H9 (cell line): ENCODE measurements around the gene NEURL1B. TPM values are rescaled to one million over a fixed set of nuclear protein-coding genes. Genes with fewer than 3 reads are reported as not detected.

Experiments used
- DNase-seq: peaks from one replicate; pipeline ENCODE4 v3.0.0-alpha.2; 2017
- H2AFZ ChIP-seq: one replicate; pipeline ENCODE4 v1.6.1; 2013; ENCODE audit warnings: mild to moderate bottlenecking, low read length, control low read depth, moderate library complexity
- H2AK5ac ChIP-seq: 2 replicates; pipeline ENCODE4 v1.6.1; 2013; ENCODE audit warnings: low read length, control low read depth, mixed read lengths; ENCODE audit not compliant: insufficient read length
- H2BK120ac ChIP-seq: one replicate; pipeline ENCODE4 v1.6.1; 2013; ENCODE audit warnings: low read depth, mild to moderate bottlenecking, low read length, control low read depth, inconsistent platforms; ENCODE audit not compliant: poor library complexity, severe bottlenecking
- H2BK12ac ChIP-seq: 2 replicates; pipeline ENCODE4 v1.6.1; 2013; ENCODE audit warnings: low read length, control low read depth, mixed read lengths, low read depth; ENCODE audit not compliant: insufficient read length
- H2BK15ac ChIP-seq: 2 replicates; pipeline ENCODE4 v1.6.1; 2013; ENCODE audit warnings: low read depth, low read length, control low read depth
- H2BK20ac ChIP-seq: one replicate; pipeline ENCODE4 v1.6.1; 2013; ENCODE audit warnings: low read depth, mild to moderate bottlenecking, low read length, control low read depth, inconsistent platforms; ENCODE audit not compliant: poor library complexity, severe bottlenecking
- H2BK5ac ChIP-seq: 2 replicates; pipeline ENCODE4 v1.6.1; 2013; ENCODE audit warnings: low read length, control low read depth, mixed read lengths; ENCODE audit not compliant: insufficient read length
- H3K14ac ChIP-seq: 2 replicates; pipeline ENCODE4 v1.6.1; 2013; ENCODE audit warnings: low read length, control low read depth; ENCODE audit not compliant: insufficient read depth
- H3K18ac ChIP-seq: 2 replicates; pipeline ENCODE4 v1.6.1; 2013; ENCODE audit warnings: low read depth, mild to moderate bottlenecking, mixed read lengths, low read length, control low read depth; ENCODE audit not compliant: insufficient read length
- H3K23ac ChIP-seq: 2 replicates; pipeline ENCODE4 v1.6.1; 2013; ENCODE audit warnings: low read length, control low read depth, mixed read lengths, low read depth; ENCODE audit not compliant: insufficient read length
- H3K23me2 ChIP-seq: 2 replicates; pipeline ENCODE4 v1.6.1; 2013; ENCODE audit warnings: low read depth, mild to moderate bottlenecking, mixed read lengths, low read length, control low read depth; ENCODE audit not compliant: insufficient read length, poor library complexity, severe bottlenecking
- H3K27ac ChIP-seq: 2 replicates; pipeline ENCODE4 v1.5.1; 2013; ENCODE audit warnings: low read length, control low read depth, mixed read lengths, low read depth; ENCODE audit not compliant: insufficient read length
- H3K27me3 ChIP-seq: 2 replicates; pipeline ENCODE4 v1.6.1; 2013; ENCODE audit warnings: low read length, control low read depth, inconsistent platforms; ENCODE audit not compliant: insufficient read depth
- H3K4ac ChIP-seq: 2 replicates; pipeline ENCODE4 v1.6.1; 2013; ENCODE audit warnings: low read depth, mild to moderate bottlenecking, control low read depth, inconsistent platforms, low read length, moderate library complexity
- H3K4me1 ChIP-seq: 2 replicates; pipeline ENCODE4 v1.6.1; 2013; ENCODE audit warnings: low read length, control low read depth, inconsistent platforms; ENCODE audit not compliant: insufficient read depth
- H3K4me2 ChIP-seq: 2 replicates; pipeline ENCODE4 v1.6.1; 2013; ENCODE audit warnings: low read length, control low read depth, mixed read lengths; ENCODE audit not compliant: insufficient read length, insufficient read depth
- H3K56ac ChIP-seq: 2 replicates; pipeline ENCODE4 v1.6.1; 2013; ENCODE audit warnings: low read depth, mild to moderate bottlenecking, mixed read lengths, low read length, control low read depth; ENCODE audit not compliant: insufficient read length
- H3K79me1 ChIP-seq: 2 replicates; pipeline ENCODE4 v1.6.1; 2013; ENCODE audit warnings: low read depth, mild to moderate bottlenecking, moderate library complexity, low read length, control low read depth, inconsistent platforms; ENCODE audit not compliant: insufficient read depth, poor library complexity, severe bottlenecking
- H3K79me2 ChIP-seq: 2 replicates; pipeline ENCODE4 v1.6.1; 2013; ENCODE audit warnings: low read length, control low read depth, inconsistent platforms; ENCODE audit not compliant: insufficient read depth
- H3K9ac ChIP-seq: 2 replicates; pipeline ENCODE4 v1.6.1; 2013; ENCODE audit warnings: low read length, control low read depth, mixed read lengths; ENCODE audit not compliant: insufficient read length; ENCODE audit errors: extremely low read depth
- H3K9me3 ChIP-seq: one replicate; pipeline ENCODE4 v1.6.1; 2013; ENCODE audit warnings: low read depth, low read length, inconsistent platforms; ENCODE audit not compliant: control insufficient read depth
- H3T11ph ChIP-seq: one replicate; pipeline ENCODE4 v1.6.1; 2013; ENCODE audit warnings: mild to moderate bottlenecking, low read length, control low read depth, inconsistent platforms
- H4K20me1 ChIP-seq: one replicate; pipeline ENCODE4 v1.6.1; 2013; ENCODE audit not compliant: control insufficient read depth, insufficient read length, insufficient read depth
- H4K5ac ChIP-seq: 2 replicates; pipeline ENCODE4 v1.6.1; 2013; ENCODE audit warnings: low read depth, mild to moderate bottlenecking, mixed read lengths, low read length, control low read depth; ENCODE audit not compliant: insufficient read length
- H4K8ac ChIP-seq: replicated peaks from 2 replicates; pipeline ENCODE4 v1.6.1; 2013; ENCODE audit warnings: low read length, control low read depth, mixed read lengths, low read depth; ENCODE audit not compliant: insufficient read length
- H4K91ac ChIP-seq: 2 replicates; pipeline ENCODE4 v1.6.1; 2013; ENCODE audit warnings: low read depth, mild to moderate bottlenecking, moderate library complexity, mixed read lengths, low read length, control low read depth; ENCODE audit not compliant: insufficient read length
- H3K27ac Mint-ChIP-seq, 3 experiments: 2 replicates in 2 of 3; 3 replicates in 1 of 3; pipeline ENCODE4 v1.8.0; 2020 to 2021; ENCODE audit warnings: mixed read lengths in 3 of 3, mild to moderate bottlenecking in 1 of 3, moderate library complexity in 1 of 3
- H3K27me3 Mint-ChIP-seq: 2 replicates; pipeline ENCODE4 v1.8.0; 2021; ENCODE audit warnings: low read depth, mild to moderate bottlenecking, moderate library complexity, mixed read lengths
- H3K36me3 Mint-ChIP-seq, 3 experiments: 2 replicates in 2 of 3; 3 replicates in 1 of 3; pipeline ENCODE4 v1.8.0; 2020 to 2021; ENCODE audit warnings: low read depth in 3 of 3, mixed read lengths in 3 of 3; ENCODE audit not compliant: insufficient read depth in 1 of 3
- H3K4me1 Mint-ChIP-seq, 2 experiments: 2 replicates each; pipeline ENCODE4 v1.8.0; 2020; ENCODE audit warnings: mixed read lengths in 2 of 2
- H3K4me3 Mint-ChIP-seq, 2 experiments: 2 replicates in 1 of 2; 3 replicates in 1 of 2; pipeline ENCODE4 v1.8.0; 2020 to 2021; ENCODE audit warnings: mild to moderate bottlenecking in 2 of 2, mixed read lengths in 2 of 2, moderate library complexity in 1 of 2
- H3K9me3 Mint-ChIP-seq, 2 experiments: 2 replicates in 1 of 2; 3 replicates in 1 of 2; pipeline ENCODE4 v1.8.0; 2020; ENCODE audit warnings: mild to moderate bottlenecking in 2 of 2, mixed read lengths in 2 of 2, moderate library complexity in 1 of 2
- WGBS: extraction: QIAGEN DNeasy Blood & Tissue Kit; methylation state at CpG from one replicate; pipeline ENCODE4 v1.1.7; 2013; ENCODE audit warnings: missing lambda C conversion rate, low lambda C conversion rate, mixed read lengths; ENCODE audit not compliant: insufficient read length; ENCODE audit errors: extremely low coverage; 5-methylcytosine and 5-hydroxymethylcytosine counted together
- total RNA-seq: library from RNA; stranded (reverse); gene quantifications from 2 replicates; pipeline ENCODE4 v1.2.1, GENCODE V29; 2021
- TF ChIP-seq, protein P1 (sequence below): fragments of 200-600 bp; sonication (generic); conservative IDR thresholded peaks from 3 replicates; pipeline ENCODE4 v1.8.0; 2021; ENCODE audit warnings: antibody characterized with exemption, mild to moderate bottlenecking

The NEURL1B gene
- total RNA-seq, 1 experiment from 2014 or later, result 3.6 TPM

DNA sequence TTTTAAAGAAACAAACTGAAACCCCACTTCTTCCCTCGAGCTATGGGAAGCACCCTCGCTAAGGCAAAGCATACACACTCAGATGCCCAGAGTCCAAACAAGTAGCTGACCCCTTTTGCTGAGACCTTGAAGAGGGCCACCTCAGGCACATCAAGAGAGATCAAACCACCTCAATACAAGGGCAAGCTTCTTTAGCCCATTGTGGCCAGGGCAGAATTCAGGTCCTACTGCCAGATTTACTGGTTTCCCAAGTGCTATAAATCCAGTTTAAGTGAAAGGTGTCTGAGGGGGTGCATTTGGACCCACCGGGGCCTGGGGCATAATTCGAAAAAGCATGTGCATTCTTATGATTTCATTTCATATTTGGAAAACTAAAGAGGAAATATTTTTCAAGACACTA lies 40.4 kb downstream of the NEURL1B start:
- Histone ChIP-seq H3K56ac (no peak overlapping the region), H2BK20ac (no peak overlapping the region), H3K14ac (no peak overlapping the region), H3K9me3 (no peaks in the 10 kb centered on the region), H3K23me2 (no peaks in the 10 kb centered on the region), H2AFZ (no peak overlapping the region), H2AK5ac (no peak overlapping the region), H2BK12ac (no peak overlapping the region), H3K79me2 (no peaks in the 10 kb centered on the region), H2BK120ac (no peak overlapping the region), H4K20me1 (no peaks in the 10 kb centered on the region), H3K79me1 (no peaks in the 10 kb centered on the region), H3K27me3 (no peaks in the 10 kb centered on the region; the same call in 1 of the 2 replicates), H3K4me1 (no peaks in the 10 kb centered on the region), H3K4ac (no peak overlapping the region), H2BK5ac (no peak overlapping the region), H4K91ac (no peak overlapping the region), H2BK15ac (no peak overlapping the region), H3K27ac (no peak overlapping the region), H4K8ac (no peak overlapping the region), H3K18ac (no peak overlapping the region), H3T11ph (no peak overlapping the region), H4K5ac (no peak overlapping the region), H3K23ac (no peak overlapping the region), H3K4me2 (no peak overlapping the region), H3K9ac (no peak overlapping the region)
- TF ChIP-seq, protein P1, sequence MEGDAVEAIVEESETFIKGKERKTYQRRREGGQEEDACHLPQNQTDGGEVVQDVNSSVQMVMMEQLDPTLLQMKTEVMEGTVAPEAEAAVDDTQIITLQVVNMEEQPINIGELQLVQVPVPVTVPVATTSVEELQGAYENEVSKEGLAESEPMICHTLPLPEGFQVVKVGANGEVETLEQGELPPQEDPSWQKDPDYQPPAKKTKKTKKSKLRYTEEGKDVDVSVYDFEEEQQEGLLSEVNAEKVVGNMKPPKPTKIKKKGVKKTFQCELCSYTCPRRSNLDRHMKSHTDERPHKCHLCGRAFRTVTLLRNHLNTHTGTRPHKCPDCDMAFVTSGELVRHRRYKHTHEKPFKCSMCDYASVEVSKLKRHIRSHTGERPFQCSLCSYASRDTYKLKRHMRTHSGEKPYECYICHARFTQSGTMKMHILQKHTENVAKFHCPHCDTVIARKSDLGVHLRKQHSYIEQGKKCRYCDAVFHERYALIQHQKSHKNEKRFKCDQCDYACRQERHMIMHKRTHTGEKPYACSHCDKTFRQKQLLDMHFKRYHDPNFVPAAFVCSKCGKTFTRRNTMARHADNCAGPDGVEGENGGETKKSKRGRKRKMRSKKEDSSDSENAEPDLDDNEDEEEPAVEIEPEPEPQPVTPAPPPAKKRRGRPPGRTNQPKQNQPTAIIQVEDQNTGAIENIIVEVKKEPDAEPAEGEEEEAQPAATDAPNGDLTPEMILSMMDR, result no peak
- no CpG with 5 or more reads among the region's 4 CpGs for whole genome bisulfite sequencing
- no peaks in the 10 kb centered on the region for H3K9me3 Mint-ChIP-seq
- peaks cover 4 to 20% of the 10 kb centered on the region in 2 experiments for H3K4me1 Mint-ChIP-seq
- H3K27ac Mint-ChIP-seq, result no peak overlapping the region
- DNase-seq, result no peak
- no peak overlapping the region for H3K4me3 Mint-ChIP-seq
- peaks cover 0 to 2% (median 0%) of the 10 kb centered on the region in 3 experiments; a peak in 1 of 7 replicates for H3K36me3 Mint-ChIP-seq
- peaks cover 35% of the 10 kb centered on the region for H3K27me3 Mint-ChIP-seq
